Keratinocyte (primary cell): ENCODE data around the gene LRRC15.

Source experiments
- EZH2 ChIP-seq: IDR thresholded peaks from one replicate; pipeline ENCODE4 v1.6.1; 2012; ENCODE audit warnings: inconsistent platforms, mild to moderate bottlenecking, low read length, moderate library complexity
- TF ChIP-seq, protein P1 (sequence below), 3 experiments: IDR thresholded peaks in 1 of 3; conservative IDR thresholded peaks in 1 of 3; optimal IDR thresholded peaks in 1 of 3; 2 replicates in 2 of 3; 3 replicates in 1 of 3; pipeline versions ENCODE3 to v1.5.1; 2011; ENCODE audit warnings: low read length in 3 of 3, mild to moderate bottlenecking in 3 of 3, moderate library complexity in 2 of 3, control low read depth in 1 of 3, inconsistent platforms in 1 of 3; ENCODE audit not compliant: insufficient read depth in 2 of 3; ENCODE audit errors: extremely low read depth in 1 of 3

- TF ChIP-seq, protein P1, sequence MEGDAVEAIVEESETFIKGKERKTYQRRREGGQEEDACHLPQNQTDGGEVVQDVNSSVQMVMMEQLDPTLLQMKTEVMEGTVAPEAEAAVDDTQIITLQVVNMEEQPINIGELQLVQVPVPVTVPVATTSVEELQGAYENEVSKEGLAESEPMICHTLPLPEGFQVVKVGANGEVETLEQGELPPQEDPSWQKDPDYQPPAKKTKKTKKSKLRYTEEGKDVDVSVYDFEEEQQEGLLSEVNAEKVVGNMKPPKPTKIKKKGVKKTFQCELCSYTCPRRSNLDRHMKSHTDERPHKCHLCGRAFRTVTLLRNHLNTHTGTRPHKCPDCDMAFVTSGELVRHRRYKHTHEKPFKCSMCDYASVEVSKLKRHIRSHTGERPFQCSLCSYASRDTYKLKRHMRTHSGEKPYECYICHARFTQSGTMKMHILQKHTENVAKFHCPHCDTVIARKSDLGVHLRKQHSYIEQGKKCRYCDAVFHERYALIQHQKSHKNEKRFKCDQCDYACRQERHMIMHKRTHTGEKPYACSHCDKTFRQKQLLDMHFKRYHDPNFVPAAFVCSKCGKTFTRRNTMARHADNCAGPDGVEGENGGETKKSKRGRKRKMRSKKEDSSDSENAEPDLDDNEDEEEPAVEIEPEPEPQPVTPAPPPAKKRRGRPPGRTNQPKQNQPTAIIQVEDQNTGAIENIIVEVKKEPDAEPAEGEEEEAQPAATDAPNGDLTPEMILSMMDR (optimal IDR thresholded peaks at IDR 0.05 in 1 of 3, IDR thresholded peaks at IDR 0.05 in 1 of 3, conservative IDR thresholded peaks at IDR 0.05 in 1 of 3; ENCODE audit: extremely low read depth in 1 of 3, insufficient read depth in 2 of 3, low read length in 3 of 3), result peak in 2 of 3 experiments; percentile 81 to 98
- no peak for TF ChIP-seq EZH2
Measured at GRCh38 chr3:194333212-194333980, 36.1 kb downstream of the LRRC15 start.
